Lower leg skin (tissue), 3 donors: ENCODE measurements around the gene TRIM41.

Experiments
- POLR2A ChIP-seq, 2 donors: fragments of 450-650 bp; IDR thresholded peaks; one replicate each; pipeline ENCODE4 v1.6.1; 2016 to 2017; ENCODE audit warnings: antibody characterized with exemption in 2 of 2, mild to moderate bottlenecking in 1 of 2, moderate library complexity in 1 of 2
- TF ChIP-seq, protein P1 (sequence below), 3 donors: fragments of 450-650 bp; IDR thresholded peaks; one replicate each; pipeline ENCODE4 v1.5.1; 2016; ENCODE audit warnings: antibody characterized with exemption in 3 of 3, mild to moderate bottlenecking in 3 of 3, moderate library complexity in 2 of 3

DNA sequence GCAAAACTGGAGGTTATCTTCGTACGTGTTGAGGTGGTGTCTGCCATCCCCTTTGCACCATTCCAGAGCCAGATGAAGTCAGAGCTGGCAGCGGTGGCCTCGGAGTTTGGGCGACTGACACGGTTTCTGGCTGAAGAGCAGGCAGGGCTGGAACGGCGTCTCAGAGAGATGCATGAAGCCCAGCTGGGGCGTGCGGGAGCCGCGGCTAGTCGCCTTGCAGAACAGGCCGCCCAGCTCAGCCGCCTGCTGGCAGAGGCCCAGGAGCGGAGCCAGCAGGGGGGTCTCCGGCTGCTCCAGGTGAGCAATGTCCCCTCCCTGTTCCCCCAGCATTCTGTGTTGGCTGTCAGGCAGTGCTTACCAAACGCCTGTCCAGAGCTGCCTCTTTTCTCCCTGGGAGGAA, 9.5 kb downstream of the TRIM41 start:
- TF ChIP-seq, protein P1, sequence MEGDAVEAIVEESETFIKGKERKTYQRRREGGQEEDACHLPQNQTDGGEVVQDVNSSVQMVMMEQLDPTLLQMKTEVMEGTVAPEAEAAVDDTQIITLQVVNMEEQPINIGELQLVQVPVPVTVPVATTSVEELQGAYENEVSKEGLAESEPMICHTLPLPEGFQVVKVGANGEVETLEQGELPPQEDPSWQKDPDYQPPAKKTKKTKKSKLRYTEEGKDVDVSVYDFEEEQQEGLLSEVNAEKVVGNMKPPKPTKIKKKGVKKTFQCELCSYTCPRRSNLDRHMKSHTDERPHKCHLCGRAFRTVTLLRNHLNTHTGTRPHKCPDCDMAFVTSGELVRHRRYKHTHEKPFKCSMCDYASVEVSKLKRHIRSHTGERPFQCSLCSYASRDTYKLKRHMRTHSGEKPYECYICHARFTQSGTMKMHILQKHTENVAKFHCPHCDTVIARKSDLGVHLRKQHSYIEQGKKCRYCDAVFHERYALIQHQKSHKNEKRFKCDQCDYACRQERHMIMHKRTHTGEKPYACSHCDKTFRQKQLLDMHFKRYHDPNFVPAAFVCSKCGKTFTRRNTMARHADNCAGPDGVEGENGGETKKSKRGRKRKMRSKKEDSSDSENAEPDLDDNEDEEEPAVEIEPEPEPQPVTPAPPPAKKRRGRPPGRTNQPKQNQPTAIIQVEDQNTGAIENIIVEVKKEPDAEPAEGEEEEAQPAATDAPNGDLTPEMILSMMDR (IDR thresholded peaks at IDR 0.05): no peak
- TF ChIP-seq POLR2A (IDR thresholded peaks at IDR 0.05): no peak
